Stimulated activated CD4-positive, alpha-beta T cell treated with anti-CD3 and anti-CD28 coated beads, Interleukin-15, amount 100 ng/mL, for 48 hours (primary cell): Measurements from ENCODE around the gene VAPA.
"Not testable (repeated sequence)": the region's sequence is repeated elsewhere in the genome, so short reads cannot be mapped to it uniquely, and the experiment has no call there.

ENCODE experiments used
- DNase-seq, 2 donors: peaks; one replicate each; pipeline ENCODE4 v3.0.0-alpha.2; 2020; ENCODE audit warnings: low read depth in 2 of 2

VAPA gene

GRCh38 chr18:9886005-9886348 is 27.8 kb upstream of the VAPA start:
- no peak for DNase-seq

DNA sequence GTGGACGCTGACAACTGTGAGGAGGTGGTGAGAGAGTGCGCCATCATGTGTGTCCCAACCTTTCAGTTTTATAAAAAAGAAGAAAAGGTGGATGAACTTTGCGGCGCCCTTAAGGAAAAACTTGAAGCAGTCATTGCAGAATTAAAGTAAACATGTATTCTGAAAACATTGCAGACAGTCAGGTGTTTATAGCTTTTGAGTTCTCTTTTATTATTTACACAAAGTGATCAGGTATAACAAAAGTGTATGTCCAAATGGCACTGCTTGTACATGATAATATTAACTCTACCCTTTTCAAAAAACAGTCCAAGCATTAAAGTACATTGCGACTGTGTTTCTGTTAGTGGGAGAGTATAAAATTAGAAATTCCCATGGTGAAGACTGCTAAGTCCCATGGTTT is 25.8 kb upstream of the VAPA start:
- DNase-seq = no peak

DNA sequence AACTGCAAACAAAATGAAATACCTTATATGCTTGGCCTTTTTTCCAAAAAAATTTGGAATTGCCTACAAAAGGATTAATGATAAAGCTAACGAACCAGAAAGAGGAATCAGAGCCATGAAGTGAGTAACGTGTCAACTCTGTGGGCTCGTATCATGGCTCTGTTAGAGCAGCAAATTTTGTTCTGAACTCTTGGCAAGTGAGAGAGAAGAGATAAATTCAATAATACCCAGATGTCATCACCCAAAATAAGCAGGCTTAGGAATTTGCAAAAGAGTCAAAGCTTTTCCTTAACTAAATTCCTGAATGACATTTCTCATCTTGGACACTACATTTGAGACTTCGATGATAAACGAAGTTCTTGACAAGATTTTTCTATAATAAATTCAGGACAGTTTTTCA is 23.6 kb upstream of the VAPA start:
- no peak for DNase-seq

DNA sequence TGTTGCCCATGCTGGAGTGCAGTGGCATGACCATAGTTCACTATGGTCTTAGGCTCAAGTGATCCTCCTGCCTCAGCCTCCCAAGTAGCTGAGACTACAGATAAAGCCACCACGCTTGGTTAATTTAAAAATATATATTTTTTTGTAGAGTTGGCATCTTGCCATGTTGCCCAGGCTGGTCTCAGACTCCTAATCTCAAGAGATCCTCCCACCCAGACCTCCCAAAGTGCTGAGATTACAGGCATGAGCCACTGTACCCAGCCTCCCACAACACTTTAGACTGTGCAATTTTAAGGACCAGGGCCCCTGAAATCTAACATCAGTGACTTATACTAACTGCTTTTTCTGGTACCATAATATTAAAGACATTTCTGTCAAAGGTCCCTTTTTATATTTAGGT is 22.9 kb upstream of the VAPA start:
- DNase-seq = no peak

GRCh38 chr18:9891515-9891914 is 22.3 kb upstream of the VAPA start:
- DNase-seq = not testable (repeated sequence)

DNA sequence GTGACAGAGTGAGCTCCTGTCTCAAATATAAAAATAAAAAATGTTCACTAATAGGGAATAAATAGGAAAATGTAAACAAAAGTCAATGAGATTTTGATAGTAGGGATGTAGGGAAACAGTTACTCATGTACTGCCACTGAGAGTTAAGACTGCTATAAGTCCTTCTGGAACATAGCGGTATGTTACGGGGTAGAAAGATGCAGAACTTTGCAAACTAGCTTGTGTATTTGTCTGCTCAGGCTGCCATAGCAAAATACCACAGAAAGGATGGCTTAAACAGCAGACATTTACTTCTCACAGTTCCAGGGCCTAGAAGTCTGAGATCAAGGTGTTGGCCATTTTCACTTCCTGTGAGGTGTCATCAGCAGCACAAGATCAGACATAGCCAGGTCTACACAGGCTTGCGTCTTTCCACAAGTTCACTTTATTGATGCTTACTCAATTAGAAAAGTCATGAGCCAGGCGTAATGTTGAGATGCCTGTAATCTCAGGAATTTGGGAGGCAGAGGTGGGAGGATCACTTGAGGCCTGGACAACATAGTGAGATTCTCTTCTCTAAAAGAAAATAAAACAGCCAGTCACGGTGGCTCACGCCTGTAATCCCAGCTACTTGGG is 19.3 kb upstream of the VAPA start:
- DNase-seq = no peak

DNA sequence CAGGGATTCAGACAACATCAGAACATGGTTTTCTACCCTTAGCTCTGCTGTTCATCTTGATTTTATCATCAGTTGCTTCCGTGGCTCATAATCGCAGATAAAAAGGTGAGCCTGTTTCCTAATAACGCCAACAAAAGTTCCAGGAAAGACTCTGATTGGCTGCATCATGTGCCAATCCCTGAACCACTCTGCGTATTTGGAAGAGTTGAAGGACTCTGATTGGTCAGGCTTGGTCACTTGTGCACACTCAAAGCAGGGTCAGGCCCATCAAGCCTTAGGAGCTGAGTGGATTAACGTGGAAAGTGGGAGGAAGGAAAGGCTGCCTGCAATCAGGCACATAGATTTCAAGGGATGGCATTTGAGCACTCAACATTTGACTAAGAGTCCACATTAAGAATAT is 16.7 kb upstream of the VAPA start:
- DNase-seq = no peak

DNA sequence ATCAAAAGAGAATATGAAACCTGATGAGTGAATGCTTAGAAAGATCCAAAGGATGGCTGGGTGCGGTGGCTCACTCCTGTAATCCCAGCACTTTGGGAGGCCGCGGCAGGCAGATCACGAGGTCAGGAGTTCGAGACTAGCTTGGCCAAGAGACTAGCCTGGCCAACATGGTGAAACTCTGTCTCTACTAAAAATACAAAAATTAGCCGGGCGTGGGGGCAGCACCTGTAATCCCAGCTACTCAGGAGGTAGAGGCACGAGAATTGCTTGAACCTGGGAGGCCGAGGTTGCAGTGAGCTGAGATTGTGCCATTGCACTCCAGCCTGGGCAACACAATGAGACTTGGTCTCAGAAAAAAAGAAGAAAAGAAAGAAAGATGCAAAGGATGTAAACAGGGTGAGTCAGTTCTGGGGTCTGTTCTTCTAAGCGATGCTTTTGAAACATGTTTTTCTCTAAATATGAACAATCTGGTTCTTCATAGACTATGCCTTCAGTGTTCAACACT is 16.0 kb upstream of the VAPA start:
- not testable (repeated sequence) for DNase-seq

DNA sequence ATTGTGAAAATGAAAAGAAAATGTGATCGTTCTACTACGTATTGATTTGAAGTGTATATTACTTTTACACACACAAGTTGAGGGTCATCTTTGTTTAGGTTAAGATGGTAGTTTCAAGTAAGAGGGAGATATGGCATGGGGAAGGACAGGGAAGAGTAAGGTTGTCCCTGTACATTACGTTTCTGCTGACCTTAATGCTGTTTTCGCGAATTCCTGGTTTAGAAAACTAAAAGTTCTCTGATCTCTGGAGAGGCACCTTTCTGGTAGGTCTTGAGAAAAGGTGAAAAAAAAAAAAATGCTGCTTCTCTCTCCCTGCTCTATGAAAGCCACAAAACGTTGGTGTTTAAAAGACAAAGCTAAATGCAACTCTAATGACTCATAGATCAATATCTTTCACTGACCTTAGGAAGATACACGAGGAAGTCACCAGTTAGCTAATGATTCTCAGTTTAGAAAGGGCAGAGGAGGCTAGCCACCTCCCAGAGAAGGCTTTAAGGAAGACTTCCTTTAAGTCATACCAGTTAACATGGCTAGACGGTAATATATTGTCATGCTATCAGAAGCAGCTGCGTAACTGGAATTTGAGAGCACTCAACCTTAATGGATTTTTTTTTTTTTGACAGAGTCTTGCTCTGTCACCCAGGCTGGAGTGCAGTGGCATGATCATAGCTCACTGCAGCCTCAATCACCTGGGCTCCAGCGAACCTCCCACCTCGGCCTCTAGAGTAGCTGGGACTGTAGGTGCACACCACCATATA is 14.8 kb upstream of the VAPA start:
- no peak for DNase-seq

DNA sequence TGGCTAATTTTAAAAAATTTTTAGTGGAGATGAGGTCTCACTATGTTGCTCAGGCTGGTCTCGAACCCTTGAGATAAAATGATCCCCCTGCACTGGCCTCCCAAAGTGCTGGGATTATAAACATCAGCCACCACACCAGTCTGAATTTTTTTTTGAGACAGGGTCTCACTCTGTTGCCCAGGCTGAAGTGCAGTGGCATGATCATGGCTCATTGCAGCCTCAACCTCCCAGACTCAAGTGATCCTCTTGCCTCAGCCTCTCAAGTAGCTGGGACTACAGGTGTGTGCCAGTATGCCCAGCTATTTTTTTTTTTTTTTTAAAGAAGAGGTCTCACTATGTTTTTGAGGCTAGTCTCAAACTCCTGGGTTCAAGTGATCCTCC is 14.3 kb upstream of the VAPA start:
- DNase-seq = not testable (repeated sequence)

DNA sequence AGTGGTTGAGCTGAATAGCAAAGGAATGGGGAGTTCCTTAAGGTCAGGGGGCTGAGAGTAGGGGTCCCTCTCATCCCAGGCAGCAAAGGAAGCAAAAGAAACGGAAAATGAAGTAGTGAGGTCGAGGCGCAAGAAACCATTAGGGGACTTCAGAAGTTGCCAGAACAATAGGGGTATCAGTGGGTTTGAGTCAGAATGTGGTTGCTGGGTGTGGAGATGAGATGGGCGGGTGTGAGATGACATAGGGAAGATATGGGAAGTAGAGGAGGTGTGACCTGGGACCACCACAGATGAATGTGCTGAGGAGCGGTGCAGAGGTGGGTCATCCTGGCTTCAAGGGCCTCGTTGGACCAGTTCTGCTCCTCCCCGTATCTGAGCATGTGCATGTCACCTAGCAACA is 13.1 kb upstream of the VAPA start:
- no peak for DNase-seq

- DNase-seq = no peak
Measured at GRCh38 chr18:9901377-9901776, 12.4 kb upstream of the VAPA start.

DNA sequence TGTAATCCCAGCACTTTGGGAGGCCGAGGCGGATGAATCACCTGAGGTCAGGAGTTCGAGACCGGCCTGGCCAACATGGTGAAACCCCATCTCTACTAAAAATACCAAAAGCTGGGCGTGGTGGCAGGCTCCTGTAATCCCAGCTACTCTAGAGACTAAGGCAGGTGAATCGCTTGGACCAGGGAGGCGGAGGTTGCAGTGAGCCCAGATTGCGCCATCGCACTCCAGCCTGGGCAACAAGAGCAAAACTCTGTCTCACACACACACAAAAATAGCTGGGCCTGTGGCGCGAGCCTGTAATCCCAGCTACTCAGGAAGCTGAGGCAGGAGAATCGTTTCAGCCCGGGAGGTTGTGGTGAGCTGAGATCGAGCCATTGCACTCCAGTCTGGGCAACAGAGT is 11.6 kb upstream of the VAPA start:
- DNase-seq = not testable (repeated sequence)

DNA sequence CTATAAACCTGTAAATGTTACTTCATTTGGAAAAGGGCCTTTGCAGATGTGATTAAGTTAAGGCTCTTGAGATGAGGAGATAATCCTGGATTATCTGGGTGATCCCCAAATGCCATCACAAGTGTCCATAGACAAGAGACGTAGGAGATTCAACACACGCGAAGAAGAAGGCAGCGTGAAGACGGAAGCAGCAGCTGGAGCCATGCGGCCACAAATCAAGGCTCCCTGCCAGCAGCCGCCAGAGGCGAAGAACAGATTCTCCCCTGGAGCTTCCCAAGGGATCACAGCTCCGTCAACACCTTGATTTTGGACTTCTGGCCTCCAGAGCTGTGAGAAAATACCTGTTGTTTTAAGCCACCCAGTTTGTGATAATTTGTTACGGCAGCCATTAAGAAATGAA is 11.0 kb upstream of the VAPA start:
- DNase-seq = no peak

DNA sequence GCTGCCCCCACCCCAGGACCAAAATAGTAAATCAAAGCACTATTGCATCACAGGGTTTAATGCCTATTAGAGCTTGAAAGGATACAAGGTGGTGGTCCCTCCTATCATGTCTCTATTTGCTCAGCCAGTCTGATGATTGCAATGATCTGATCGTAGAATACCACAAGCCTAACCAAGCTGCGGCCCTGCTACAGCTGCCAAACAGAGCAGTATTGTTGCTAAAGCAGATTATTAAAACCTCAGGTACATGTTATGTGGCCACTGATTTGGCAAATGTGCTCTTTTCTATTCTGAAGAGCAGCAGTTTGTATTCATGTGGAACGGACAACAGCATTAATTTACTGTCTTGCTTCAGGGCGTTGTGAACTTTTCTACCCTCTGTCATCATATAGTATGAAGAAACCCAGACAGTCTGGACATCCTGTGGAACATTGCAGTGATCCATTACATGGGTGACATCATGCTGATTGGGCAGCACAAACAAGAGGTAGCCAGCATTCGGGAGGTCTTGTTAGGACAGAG is 8.4 kb upstream of the VAPA start:
- no peak for DNase-seq

DNA sequence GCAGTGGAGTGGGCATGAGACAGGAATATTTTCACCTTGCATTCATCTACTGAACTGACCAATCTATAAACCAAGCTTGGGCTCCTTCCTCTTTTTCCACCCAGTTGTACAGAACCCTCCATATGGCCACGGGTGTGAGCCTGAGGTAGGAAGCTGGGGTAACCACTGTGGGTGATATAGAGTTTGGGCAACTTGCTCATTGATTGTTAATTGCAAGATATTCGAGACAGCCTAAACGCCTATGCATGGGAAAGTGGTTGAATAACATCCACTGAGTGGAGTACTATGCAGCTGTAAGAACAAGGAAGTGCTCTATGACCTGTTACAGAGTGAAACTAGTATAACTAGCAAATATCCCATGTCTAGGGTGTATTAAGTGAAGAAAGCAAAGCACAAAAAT is 7.3 kb upstream of the VAPA start:
- DNase-seq = no peak

DNA sequence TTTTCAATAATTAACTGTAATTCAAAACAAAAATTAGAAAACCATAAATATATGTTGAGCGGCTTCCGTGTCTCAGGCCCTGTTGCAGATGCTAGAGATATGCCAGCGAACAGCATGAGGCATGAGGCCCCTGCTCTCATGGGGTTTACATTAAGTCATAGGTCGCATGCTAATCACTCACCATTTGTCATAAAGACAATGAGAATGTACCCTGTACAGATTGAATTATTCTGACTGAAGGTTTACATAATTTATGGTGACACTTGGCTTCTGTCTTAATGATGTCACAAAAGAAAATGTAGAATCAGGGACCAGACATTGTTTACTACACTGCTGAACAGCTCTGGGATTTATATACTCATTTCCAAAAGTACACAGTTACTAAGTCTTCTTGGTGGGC is 5.9 kb upstream of the VAPA start:
- DNase-seq = no peak

GRCh38 chr18:9910071-9910470 is 3.7 kb upstream of the VAPA start:
- DNase-seq = no peak

- DNase-seq = no peak
Measured at GRCh38 chr18:9910661-9911060, 3.2 kb upstream of the VAPA start.

GRCh38 chr18:9911226-9911625 is 2.6 kb upstream of the VAPA start:
- no peak for DNase-seq

- DNase-seq = not testable (repeated sequence)
Measured at GRCh38 chr18:9912285-9912684, 1.5 kb upstream of the VAPA start.

DNA sequence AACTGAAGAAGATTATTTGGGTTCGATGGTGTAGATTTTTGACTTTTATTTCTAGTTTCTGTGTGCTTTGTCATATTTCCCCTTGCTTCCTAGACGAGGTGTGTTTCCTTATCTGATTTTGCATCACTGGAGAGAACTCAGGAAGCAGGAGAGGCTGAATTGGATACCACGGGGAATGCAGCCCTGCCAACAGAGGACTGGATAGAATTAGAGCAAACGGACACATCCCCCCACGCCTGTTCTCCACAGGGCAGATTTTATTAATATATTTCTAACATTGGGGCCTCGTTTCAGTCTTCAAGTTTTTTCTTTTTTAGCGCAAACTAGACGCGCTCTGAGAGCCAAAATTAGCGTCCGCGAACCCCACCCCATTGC is 678 bp upstream of the VAPA start:
- no peak for DNase-seq

- no peak for DNase-seq
Measured at GRCh38 chr18:9914334-9914583, 443 bp downstream of the VAPA start.
